T-helper 1 cell (primary cell): ENCODE results near the gene TOM1L2.
"Not testable (repeated sequence)": the region's sequence is repeated elsewhere in the genome, so short reads cannot be mapped to it uniquely, and the experiment has no call there.

Experiments used
- DNase-seq, 5 donors: peaks; one replicate each; pipeline ENCODE4 v3.0.0-alpha.2; 2012 to 2020

TOM1L2 gene

GRCh38 chr17:17942846-17943245 is 29.4 kb downstream of the TOM1L2 start:
- DNase-seq: no peak

DNA sequence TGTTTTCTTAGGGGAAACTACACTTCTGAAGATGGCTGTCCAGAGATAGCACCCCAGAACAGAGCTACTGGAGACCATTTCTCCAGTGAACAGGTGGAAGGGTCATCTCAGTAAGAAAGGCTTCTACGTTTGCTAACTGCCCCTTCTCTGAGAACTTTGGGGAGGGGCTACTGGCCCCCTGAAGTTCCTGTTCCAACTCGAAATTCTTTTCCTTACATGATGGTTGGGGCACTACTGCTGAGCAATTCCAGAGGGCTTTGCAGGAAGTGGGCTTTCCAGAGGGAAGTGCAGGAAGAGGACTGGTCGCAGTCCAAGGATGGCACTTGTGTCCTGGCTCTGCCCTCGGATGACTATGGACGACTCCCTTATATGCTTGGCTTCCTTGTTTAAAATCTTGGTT is 31.2 kb downstream of the TOM1L2 start:
- DNase-seq: no peak

DNA sequence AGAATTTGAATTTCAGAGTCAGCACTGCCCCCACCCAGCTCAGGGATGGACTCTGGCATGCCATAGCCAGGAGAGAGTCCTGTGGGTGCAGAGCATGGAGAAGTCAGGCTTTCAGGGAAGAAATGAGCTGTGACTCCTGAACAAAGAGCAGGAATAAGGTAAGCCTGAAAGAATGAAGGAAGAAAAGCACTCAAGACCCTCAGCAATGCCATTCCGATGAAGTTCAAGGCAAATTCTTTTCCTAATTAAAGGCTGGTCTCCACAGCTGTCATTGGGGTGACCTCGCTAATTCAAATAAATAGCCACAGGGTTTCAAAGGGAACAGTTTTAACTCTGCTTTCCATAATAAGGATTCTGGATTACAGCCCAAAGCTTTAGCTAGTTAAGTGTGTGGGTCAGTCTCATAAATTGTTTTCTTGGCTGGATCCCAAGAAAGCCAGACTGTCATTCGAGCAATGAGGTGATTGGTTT is 31.7 kb downstream of the TOM1L2 start:
- no peak for DNase-seq

DNA sequence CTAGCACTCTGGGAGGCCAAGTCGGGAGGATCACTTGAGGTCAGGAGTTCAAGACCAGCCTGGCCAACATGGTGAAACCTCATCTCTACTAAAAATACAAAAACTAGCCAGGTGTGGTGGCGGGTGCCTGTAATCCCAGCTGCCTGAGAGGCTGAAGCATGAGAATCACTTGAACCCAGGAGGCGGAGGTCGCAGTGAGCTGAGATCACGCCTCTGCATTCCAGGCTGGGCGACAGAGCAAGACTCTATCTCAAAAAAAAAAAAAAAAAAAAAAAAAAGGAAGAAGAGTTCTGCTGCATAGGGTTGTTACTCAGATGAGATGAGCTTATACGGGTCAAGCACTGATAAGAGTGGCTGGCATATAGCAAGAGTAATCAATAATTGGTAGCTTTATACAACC is 32.3 kb downstream of the TOM1L2 start:
- not testable (repeated sequence) for DNase-seq

DNA sequence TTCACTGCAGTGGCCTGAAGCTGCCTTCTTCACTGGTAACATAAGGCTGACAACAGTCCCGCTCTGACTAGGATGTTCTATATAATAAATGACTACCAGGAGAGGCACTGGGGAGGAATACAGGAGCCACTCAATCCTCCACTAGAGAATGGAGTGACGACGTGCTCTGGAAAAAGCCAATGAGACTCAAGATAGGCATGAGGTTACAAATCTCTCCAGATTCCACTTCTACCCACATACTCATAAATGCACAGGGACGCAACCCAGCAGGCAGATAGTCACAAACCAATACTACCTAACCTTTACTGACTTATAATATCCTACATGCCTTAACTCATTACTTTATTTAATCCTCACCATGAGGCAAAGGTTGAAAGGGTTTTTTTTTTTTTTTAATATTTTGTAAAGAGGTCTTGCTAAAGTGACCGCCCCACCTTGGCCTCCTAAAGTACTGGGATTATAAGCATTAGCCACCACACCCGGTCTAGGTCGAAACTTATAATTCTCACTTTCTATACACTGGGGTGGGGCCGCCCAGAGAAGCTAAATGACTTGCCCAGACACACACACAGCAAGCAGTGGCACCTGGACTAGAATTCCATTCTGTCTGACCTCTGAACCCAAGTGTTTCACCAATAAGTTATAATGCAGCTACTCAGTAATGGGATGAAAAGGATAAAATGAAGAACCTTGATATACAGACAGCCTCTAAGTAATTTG is 33.7 kb downstream of the TOM1L2 start:
- DNase-seq: no peak

DNA sequence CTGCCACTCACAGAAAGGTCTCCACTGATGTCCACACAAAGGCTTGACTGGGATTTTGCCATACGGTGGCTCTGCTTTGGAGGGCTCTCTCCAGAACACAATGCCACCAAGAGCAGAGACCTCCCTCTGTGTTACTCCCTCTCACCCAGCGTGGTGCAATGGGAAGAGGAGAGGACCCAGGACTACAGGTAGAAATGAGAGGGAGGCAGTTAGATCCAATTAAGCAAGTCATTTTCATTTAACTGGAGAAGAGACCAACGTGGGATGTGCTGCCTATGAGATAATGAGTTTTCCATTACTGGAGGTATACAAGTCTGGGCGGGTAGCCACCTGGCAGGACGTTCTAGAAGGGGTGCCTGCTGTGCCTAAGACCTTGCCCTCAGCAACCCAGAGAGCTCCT is 34.2 kb downstream of the TOM1L2 start:
- no peak for DNase-seq

- DNase-seq: no peak
These were observed 34.9 kb downstream of the TOM1L2 start for GRCh38 chr17:17937201-17937853.

DNA sequence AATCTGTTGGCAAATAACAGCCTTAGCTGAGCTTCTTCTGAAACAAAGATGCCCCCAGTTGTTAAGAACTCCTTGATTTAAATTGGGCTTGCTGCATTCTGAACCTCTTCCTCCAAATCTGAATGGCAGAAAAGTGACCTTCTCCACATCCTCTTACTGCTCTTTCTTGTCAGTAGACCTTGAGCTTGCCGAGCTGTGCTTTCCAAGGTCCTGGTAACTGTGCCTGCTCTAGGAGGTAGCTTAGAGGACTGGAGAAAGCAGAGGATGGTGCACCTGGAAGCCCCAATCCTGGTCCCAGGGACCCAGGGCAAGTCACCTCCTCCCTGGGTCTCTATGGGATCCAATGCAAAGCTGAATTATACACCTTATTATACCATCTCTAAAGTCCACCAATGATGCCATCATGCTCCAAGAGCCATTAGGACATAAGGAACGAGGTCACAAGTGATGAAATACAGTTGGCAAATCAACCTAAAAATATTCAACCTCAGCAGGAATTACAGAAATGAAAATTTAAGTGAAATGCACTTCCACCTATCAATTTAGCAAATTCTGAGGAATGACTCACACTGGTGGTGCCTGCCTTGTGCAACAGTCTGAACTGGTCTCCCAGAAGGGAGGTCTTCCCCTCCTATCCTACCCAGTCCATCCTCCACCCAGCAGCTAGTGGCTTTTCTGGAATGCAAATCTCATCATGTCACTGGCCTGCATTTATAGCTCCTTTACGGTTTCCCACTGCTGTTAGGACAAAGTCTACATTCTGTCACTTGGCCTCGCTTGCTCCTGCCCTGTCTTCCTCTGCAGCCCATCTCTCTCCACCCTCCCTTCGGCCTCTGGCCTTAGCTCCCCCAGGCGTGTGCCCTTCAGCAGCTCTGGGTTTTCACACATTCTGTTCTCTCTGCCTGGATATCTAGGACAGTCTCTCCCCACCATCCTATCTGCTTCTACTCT is 36.6 kb downstream of the TOM1L2 start:
- no peak for DNase-seq

DNA sequence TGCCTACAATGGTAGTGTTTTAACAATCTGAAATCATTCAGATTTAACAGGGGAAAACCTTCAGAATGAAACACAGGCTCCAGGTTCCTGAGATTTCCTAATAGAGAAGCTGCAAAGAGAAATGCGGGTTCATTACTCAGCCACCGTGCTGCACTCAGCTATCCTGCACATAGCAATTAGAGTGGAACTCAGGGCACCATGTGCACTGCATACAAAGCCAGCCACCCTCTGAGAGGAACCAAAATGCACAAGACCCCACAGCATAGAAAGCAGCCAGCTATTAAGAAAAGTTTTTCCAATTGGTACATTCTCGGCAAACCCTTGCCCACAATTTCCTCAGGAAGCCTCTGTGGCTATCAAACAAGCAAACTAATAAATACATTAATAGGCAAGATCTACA is 37.4 kb downstream of the TOM1L2 start:
- no peak for DNase-seq

DNA sequence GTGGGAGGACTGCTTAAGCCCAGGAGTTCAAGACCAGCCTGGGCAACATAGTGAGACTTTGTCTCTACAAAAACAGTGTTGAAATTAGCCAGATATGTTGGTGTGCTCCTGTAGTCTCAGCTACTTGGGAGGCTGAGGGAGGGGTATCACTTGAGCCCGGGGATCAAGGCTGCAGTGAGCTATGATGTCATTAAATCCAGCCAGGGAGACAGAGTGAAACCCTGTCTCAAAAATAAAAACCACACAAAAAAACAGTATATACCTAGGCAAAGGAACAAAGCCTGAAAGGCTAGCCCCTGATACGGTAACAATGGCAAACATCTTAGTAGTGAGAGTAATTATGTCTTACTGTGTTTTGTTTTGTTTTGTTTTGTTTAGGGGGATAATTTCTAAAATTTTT is 38.0 kb downstream of the TOM1L2 start:
- no peak for DNase-seq

DNA sequence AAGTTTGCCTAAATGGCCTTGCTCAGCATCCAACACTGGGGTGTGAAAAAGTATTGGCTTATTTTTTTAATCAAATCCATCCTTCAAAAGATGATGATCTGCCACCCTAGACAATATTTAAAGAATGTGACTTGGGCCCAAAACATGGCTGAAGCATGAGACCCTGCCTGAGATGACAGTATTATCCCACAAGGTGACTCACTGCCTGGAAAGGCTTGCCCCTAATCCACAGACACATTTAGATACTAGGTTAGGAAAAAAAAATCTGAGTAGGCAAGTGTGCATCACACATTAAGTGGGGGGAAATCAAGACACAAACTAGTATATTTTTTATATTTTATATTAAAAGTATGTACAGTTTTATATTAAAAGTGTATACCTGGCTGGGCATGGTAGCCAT is 38.4 kb downstream of the TOM1L2 start:
- no peak for DNase-seq

- DNase-seq: no peak
These were observed 41.0 kb downstream of the TOM1L2 start for GRCh38 chr17:17931159-17931558.

DNA sequence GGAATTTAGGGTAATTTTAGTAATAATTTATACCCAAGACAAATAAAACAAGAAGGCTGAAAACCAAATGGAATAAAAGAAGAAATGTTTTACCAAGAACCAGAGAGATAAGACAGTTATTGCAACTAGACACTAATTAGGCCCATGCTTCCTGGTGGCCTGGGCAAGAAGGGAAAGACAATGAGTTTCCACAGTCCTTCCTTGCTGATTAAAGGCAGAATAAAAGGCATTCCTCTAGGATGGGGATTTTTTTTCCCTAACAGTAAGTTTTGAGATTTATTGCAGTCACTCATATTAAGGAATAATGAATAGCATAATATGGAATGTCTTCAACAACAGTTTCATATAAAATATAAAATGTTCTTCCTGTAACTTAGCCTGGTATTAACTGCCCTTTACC is 41.5 kb downstream of the TOM1L2 start:
- no peak for DNase-seq

DNA sequence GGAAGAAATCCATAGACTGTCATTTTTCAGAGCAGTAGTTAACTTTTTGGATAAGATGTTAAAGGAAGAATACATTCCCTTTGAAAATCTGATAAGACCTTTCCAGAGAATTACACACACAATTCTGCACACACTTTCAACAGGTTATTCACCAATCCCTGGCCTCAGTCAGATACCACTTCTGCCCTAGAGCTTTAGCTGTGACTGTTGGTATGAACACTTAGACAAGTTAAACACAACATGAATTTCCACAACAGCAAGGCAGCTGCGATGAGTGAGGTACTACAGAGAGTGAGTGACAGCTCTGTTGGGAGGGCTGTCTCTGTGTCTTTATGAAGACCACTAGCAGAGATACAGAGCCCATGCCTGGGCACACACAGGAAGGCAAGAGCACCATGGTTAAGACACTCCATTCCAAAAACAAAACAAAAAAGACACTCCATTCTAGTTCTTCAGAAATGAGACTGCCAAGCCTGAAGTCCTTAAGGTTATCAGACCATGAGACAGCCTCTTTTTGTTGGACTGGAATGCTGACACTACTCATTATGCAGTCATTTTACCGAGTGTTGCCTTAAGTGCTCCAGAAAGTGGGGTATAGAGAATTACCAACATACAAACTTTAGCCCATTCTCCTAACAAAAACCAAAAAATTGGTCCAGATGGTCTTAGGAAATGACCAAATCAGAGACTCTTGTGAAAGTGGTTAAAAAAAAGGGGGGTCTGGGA is 42.4 kb downstream of the TOM1L2 start:
- DNase-seq: no peak

- DNase-seq: no peak
These were observed 43.6 kb downstream of the TOM1L2 start for GRCh38 chr17:17928398-17929287.

- no peak for DNase-seq
These were observed 45.3 kb downstream of the TOM1L2 start for GRCh38 chr17:17926840-17927449.

GRCh38 chr17:17926036-17926435 is 46.2 kb downstream of the TOM1L2 start:
- no peak for DNase-seq

DNA sequence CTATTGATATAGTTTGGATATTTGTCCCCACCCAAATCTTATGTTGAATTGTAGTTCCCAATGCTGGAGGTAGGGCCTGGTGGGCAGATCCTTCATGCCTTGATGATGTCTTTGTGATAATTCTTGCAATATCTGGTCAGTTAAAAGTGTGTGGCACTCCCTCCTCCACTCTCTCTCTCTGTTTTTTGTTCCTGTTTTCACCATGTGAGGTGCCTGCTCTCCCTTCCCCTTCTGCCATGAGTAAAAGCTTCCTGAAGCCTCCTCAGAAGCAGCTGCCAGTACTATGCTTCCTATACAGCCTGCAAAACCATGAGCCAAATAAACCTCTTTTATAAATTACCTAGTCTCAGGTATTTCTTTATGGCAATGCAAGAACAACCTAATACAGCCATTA is 47.3 kb downstream of the TOM1L2 start:
- DNase-seq: no peak

DNA sequence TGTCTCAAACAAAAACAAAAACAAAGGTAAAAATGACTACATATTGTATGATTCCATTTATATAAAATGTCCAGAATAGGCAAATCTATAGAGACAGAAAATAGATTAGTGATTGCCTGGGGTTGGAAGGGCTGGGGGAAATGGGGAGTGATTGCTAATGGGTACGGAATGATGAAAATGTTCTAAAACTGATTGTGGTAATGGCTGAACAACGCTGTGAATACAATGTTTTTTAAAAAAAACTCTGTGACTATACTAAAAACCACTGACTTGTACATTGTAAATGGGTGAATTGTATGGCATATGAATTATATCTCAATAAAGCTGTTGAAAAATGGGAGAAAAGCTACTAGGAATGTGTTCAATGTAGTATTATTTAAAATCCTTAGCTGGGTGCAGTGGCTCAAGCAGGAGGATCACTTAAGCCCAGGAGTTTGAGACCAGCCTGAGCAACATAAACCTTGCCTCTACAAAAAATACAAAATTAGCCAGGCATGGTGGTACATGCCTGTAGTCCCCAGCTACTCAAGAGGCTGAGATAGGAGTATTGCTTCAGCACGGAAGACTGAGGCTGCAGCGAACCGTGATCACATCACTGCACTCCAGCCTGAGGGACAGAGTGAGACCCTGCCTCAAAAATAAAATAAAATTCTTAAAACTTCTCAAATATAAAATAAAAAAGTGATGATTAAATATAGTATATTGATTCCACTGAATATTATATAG is 47.9 kb downstream of the TOM1L2 start:
- DNase-seq: no peak

GRCh38 chr17:17922070-17922614 is 50.1 kb downstream of the TOM1L2 start:
- no peak for DNase-seq
